Ascending aorta (tissue), 2 donors: ENCODE measurements around the gene TTC34. TPM values are rescaled to one million over a fixed set of nuclear protein-coding genes. Genes with fewer than 3 reads are reported as not detected.
"Not testable (repeated sequence)": the region's sequence is repeated elsewhere in the genome, so short reads cannot be mapped to it uniquely, and the experiment has no call there.

Experiments used
- DNase-seq, 2 donors: peaks; one replicate each; pipeline ENCODE4 v3.0.0-alpha.2; 2019; ENCODE audit warnings: low spot score in 2 of 2
- H3K27ac ChIP-seq, 2 donors: fragments of 200-600 bp; sonication (generic); one replicate each; pipeline ENCODE4 v1.5.1; 2016 to 2017; ENCODE audit warnings: mild to moderate bottlenecking in 1 of 2
- H3K27me3 ChIP-seq: fragments of 200-600 bp; sonication (generic); one replicate; pipeline ENCODE4 v1.5.1; 2017
- H3K36me3 ChIP-seq, 2 donors: fragments of 200-600 bp; sonication (generic); one replicate each; pipeline ENCODE4 v1.5.1; 2016
- H3K4me1 ChIP-seq, 2 donors: fragments of 200-600 bp; sonication (generic); one replicate each; pipeline ENCODE4 v1.5.1; 2016 to 2017; ENCODE audit warnings: mild to moderate bottlenecking in 1 of 2
- H3K4me3 ChIP-seq, 2 donors: fragments of 200-600 bp; sonication (generic); one replicate each; pipeline ENCODE4 v1.5.1; 2016 to 2017; ENCODE audit warnings: mild to moderate bottlenecking in 1 of 2
- H3K9me3 ChIP-seq, 2 donors: fragments of 200-600 bp; sonication (generic); one replicate each; pipeline ENCODE4 v1.5.1; 2016
- CTCF ChIP-seq, 3 experiments: fragments of 200-600 bp in 2 of 3; fragments of 450-650 bp in 1 of 3; sonication (generic) in 2 of 3; IDR thresholded peaks; one replicate each; pipeline ENCODE4 v1.5.1; 2016 to 2019; ENCODE audit warnings: antibody characterized with exemption in 3 of 3, mild to moderate bottlenecking in 1 of 3, moderate library complexity in 1 of 3
- intact Hi-C: fragments of 100-400 bp; cut with DNase I; formaldehyde crosslinking; loops from one replicate; pipeline ENCODE4 v1.15.1; 2023
- total RNA-seq: library from RNA; depleted of rRNA; stranded (reverse); fragments of >200 nt; gene quantifications from one replicate; pipeline ENCODE4 v1.1.0, GENCODE V29; 2016

The TTC34 gene
- total RNA-seq, 1 donor from 2014 or later, result 0.75 TPM

DNA sequence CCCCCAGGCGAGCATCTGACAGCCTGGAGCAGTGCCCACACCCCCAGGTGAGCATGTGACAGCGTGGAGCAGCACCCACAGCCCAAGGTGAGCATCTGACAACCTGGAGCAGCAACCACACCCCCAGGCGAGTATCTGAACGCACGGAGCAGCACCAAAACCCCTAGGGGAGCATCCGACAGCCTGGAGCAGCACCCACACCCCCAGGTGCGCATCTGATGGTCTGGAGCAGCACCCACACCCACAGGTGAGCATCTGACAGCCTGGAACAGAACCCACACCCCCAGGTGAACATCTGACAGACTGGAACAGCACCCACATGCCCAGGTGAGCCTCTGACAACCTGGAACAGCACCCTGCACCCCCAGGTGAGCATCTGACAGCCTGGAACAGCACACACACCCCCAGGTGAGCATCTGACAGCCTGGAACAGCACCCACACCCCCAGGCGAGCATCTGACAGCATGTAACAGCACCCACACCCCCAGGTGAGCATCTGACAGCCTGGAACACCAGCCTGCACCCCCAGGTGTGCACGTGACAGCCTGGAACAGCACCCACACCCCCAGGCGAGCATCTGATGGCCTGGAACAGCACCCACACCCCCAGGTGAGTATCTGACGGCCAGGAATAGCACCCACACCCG, 148.4 kb downstream of the TTC34 start:
- H3K4me1 ChIP-seq, H3K36me3 ChIP-seq, H3K27ac ChIP-seq, H3K9me3 ChIP-seq, intact Hi-C loops, H3K27me3 ChIP-seq, H3K4me3 ChIP-seq: not testable (repeated sequence)
- DNase-seq, result peak in 1 of 2 donors; percentile 76

- H3K4me1 ChIP-seq, intact Hi-C loops, H3K27ac ChIP-seq, H3K9me3 ChIP-seq, H3K27me3 ChIP-seq, H3K36me3 ChIP-seq, H3K4me3 ChIP-seq: not testable (repeated sequence)
- DNase-seq, result peak in 1 of 2 donors; percentile 61
Observed at GRCh38 chr1:2652152-2652925, 149.2 kb downstream of the TTC34 start.

- H3K36me3 ChIP-seq, result no peaks in the 10 kb centered on the region
- no peak overlapping the region for H3K4me3 ChIP-seq
- peaks cover 13 to 16% of the 10 kb centered on the region in 2 donors for H3K9me3 ChIP-seq
- intact Hi-C loops, result no loop called here
- H3K27ac ChIP-seq, result no peak overlapping the region
- peak in 1 of 2 donors; percentile 55 for DNase-seq
- H3K27me3 ChIP-seq, result no peaks in the 10 kb centered on the region
- no peaks in the 10 kb centered on the region for H3K4me1 ChIP-seq
- TF ChIP-seq CTCF (IDR thresholded peaks at IDR 0.05), result no peak
Observed at GRCh38 chr1:2650967-2651645, 150.4 kb downstream of the TTC34 start.

GRCh38 chr1:2646837-2647236, 154.7 kb downstream of the TTC34 start:
- Histone ChIP-seq H3K9me3 (peaks cover 13 to 16% of the 10 kb centered on the region in 2 donors), H3K4me1 (peaks cover 5 to 14% of the 10 kb centered on the region in 2 donors), H3K27ac (no peak overlapping the region), H3K27me3 (no peaks in the 10 kb centered on the region), H3K4me3 (no peak overlapping the region), H3K36me3 (no peaks in the 10 kb centered on the region)
- TF ChIP-seq CTCF (IDR thresholded peaks at IDR 0.05), result no peak
- intact Hi-C loops, result no loop called here
- no peak for DNase-seq

DNA sequence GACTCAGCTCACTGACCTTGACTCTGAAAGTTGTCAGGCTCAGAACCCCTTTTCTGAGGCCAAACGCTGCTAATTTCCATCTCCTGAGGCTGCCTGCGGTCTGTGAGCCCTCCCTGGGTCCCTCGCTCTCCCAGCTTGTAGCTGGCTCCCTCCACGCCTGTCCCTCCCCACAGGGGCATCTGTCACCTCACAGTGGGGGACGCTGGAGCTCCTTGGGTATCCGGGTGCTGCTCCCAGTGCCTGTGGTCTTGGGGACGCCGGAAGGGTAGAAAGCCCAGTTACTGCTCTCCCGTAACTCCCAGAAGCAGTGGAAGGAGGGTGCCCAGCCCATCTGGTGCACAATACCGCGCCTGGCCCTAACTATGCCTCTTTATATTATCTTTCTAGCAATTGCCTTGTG, 155.7 kb downstream of the TTC34 start:
- no peak for TF ChIP-seq CTCF (IDR thresholded peaks at IDR 0.05)
- intact Hi-C loops, result no loop called here
- Histone ChIP-seq H3K36me3 (no peaks in the 10 kb centered on the region), H3K9me3 (peaks cover 13 to 16% of the 10 kb centered on the region in 2 donors), H3K27ac (no peak overlapping the region), H3K4me1 (peaks cover 8 to 18% of the 10 kb centered on the region in 2 donors), H3K4me3 (no peak overlapping the region), H3K27me3 (no peaks in the 10 kb centered on the region)
- DNase-seq, result peak in 1 of 2 donors; percentile 51

GRCh38 chr1:2645143-2645542, 156.3 kb downstream of the TTC34 start:
- intact Hi-C loops, result no loop called here
- peak in 1 of 2 donors; percentile 60 for DNase-seq
- Histone ChIP-seq H3K36me3 (no peaks in the 10 kb centered on the region), H3K27me3 (no peaks in the 10 kb centered on the region), H3K4me3 (no peak overlapping the region), H3K27ac (no peak overlapping the region), H3K4me1 (peaks cover 8 to 18% of the 10 kb centered on the region in 2 donors), H3K9me3 (peaks cover 13 to 16% of the 10 kb centered on the region in 2 donors)
- no peak for TF ChIP-seq CTCF (IDR thresholded peaks at IDR 0.05)
